Effector CD4-positive, alpha-beta T cell (primary cell): ENCODE data around the gene RAD51B.

Experiments used
- DNase-seq: peaks from one replicate; pipeline ENCODE4 v3.0.0-alpha.2; 2020

Gene RAD51B

GRCh38 chr14:68477461-68478085 lies 658.0 kb downstream of the RAD51B start:
- DNase-seq = no peak

- no peak for DNase-seq
Measured at GRCh38 chr14:68479247-68479646, 659.7 kb downstream of the RAD51B start.

GRCh38 chr14:68482018-68482417 lies 662.4 kb downstream of the RAD51B start:
- no peak for DNase-seq

GRCh38 chr14:68482772-68483395 lies 663.3 kb downstream of the RAD51B start:
- DNase-seq = no peak

- DNase-seq = no peak
Measured at GRCh38 chr14:68486033-68486732, 666.6 kb downstream of the RAD51B start.

GRCh38 chr14:68486809-68487208 lies 667.2 kb downstream of the RAD51B start:
- no peak for DNase-seq

- DNase-seq = no peak
Measured at GRCh38 chr14:68487805-68488590, 668.4 kb downstream of the RAD51B start.

GRCh38 chr14:68491793-68492192 lies 672.2 kb downstream of the RAD51B start:
- DNase-seq = no peak

GRCh38 chr14:68492381-68493151 lies 673.0 kb downstream of the RAD51B start:
- no peak for DNase-seq

GRCh38 chr14:68493152-68493911 lies 673.8 kb downstream of the RAD51B start:
- DNase-seq = no peak

GRCh38 chr14:68495101-68496039 lies 675.8 kb downstream of the RAD51B start:
- DNase-seq = no peak

GRCh38 chr14:68497011-68497410 lies 677.4 kb downstream of the RAD51B start:
- DNase-seq = no peak

GRCh38 chr14:68499451-68499850 lies 679.9 kb downstream of the RAD51B start:
- no peak for DNase-seq

GRCh38 chr14:68501171-68501570 lies 681.6 kb downstream of the RAD51B start:
- DNase-seq = no peak

GRCh38 chr14:68501614-68502052 lies 682.1 kb downstream of the RAD51B start:
- DNase-seq = no peak

- no peak for DNase-seq
Measured at GRCh38 chr14:68502230-68502629, 682.7 kb downstream of the RAD51B start.

- DNase-seq = no peak
Measured at GRCh38 chr14:68503186-68503825, 683.7 kb downstream of the RAD51B start.

- DNase-seq = no peak
Measured at GRCh38 chr14:68504861-68505260, 685.3 kb downstream of the RAD51B start.

GRCh38 chr14:68506021-68506644 lies 686.6 kb downstream of the RAD51B start:
- DNase-seq = no peak
